LNCAP (cell line): ENCODE measurements around the gene FIBIN.

Experiments used
- TF ChIP-seq, protein P1 (sequence below): fragments of 450-650 bp; IDR thresholded peaks from 2 replicates; pipeline ENCODE4 v1.5.1; 2017; ENCODE audit warnings: mild to moderate bottlenecking

The FIBIN gene

DNA sequence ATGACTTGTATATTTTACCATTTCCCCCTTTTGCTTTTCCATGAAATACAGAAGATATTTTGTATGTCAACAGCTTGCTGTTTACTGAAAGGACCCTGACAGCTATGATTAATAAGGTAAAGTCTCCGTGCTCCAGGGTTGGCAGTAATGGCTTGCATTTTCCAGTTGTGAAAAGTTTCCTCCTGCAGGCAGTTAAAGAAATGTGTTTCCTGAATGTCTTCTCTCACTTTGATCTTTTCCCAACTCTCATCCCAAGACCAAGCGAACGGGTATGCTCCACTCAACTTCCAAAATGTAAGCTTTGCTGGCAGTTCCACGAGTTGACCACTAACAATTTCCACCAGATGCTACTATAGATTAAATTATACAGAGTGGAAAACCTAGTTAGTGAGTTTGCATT, 8.9 kb downstream of the FIBIN start:
- TF ChIP-seq, protein P1, sequence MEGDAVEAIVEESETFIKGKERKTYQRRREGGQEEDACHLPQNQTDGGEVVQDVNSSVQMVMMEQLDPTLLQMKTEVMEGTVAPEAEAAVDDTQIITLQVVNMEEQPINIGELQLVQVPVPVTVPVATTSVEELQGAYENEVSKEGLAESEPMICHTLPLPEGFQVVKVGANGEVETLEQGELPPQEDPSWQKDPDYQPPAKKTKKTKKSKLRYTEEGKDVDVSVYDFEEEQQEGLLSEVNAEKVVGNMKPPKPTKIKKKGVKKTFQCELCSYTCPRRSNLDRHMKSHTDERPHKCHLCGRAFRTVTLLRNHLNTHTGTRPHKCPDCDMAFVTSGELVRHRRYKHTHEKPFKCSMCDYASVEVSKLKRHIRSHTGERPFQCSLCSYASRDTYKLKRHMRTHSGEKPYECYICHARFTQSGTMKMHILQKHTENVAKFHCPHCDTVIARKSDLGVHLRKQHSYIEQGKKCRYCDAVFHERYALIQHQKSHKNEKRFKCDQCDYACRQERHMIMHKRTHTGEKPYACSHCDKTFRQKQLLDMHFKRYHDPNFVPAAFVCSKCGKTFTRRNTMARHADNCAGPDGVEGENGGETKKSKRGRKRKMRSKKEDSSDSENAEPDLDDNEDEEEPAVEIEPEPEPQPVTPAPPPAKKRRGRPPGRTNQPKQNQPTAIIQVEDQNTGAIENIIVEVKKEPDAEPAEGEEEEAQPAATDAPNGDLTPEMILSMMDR = no peak

DNA sequence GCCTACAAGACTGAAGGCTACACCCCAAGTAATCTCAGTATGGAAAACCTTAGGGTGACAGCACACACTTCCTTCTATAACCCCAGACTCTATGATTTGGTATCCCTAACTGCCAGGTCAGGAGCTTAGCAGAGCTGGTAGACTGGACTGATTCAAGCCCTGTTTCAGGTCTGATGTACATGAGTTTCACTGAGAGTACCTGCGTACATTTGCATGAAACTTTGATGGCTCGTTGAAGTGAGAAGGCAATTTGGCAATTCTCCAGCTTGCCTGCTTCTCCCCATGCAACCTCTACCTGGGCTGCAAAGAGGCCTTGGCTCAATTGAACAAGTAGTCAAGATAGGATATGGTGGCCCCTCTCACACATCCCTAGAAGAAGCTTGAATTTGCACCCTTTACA, 10.2 kb downstream of the FIBIN start:
- TF ChIP-seq, protein P1 = no peak

DNA sequence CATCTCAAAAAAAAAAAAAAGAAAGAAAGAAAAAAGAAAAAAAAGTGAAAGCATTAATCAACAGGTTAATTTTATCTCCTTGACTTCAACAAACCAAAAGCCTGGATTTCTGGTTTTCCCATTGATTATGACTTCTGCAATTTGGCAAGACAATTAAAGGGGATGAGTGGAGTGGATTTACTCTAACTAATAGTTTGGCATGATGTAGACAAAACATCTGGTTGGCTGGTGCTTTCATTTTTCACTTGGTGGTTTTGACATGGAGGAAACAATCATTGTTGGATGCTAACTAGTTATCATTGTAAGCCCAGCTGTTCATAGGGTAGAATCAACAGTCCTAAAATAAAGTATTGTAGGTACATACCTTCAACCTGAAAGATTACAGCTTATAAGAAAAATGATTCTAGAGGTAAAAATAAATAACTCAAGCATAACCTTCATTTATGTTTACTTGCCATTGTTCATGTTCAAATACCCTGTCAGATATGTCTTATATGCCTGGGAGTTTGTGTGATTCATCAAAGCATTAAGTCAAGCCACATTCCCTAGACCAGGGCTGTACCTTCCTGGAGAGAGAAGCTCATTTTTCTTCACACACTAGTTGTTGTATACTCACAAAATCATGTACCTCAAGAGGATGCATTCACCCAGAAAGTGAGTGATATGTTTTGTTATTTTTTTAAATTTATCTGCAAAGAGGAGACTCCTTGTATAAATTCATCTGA, 15.1 kb downstream of the FIBIN start:
- TF ChIP-seq, protein P1 = no peak

DNA sequence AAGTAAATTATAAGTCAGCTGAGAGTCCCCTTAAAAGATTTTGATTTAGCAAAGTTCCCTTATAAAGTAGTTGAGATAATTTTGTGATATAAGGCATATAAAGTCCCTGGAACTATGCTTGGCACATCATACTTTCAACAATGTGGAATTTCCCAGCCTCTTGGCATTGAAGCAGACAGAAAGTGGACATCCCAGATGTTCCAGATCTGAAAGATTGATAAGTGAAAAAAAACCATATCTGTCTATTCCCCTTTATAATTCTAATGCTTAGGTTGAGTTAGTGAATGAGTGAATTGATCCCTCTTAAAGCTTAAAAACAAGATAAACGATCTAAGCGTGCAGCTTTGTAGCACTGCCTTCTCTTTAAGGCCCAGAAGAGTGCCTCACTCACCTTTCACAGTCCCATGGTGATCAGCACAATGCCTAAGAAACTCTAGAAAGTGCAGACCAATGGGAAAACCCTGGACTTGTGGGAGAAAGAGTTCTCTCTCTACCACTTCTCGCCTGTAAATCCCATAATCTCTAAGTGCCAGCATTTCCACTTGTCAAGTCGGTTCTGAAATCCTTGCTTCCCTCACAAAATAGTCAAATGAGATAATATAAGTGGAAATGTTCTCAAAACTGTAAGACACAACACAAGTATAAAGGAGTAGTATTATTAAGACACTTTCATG, 17.8 kb downstream of the FIBIN start:
- TF ChIP-seq, protein P1 = no peak

DNA sequence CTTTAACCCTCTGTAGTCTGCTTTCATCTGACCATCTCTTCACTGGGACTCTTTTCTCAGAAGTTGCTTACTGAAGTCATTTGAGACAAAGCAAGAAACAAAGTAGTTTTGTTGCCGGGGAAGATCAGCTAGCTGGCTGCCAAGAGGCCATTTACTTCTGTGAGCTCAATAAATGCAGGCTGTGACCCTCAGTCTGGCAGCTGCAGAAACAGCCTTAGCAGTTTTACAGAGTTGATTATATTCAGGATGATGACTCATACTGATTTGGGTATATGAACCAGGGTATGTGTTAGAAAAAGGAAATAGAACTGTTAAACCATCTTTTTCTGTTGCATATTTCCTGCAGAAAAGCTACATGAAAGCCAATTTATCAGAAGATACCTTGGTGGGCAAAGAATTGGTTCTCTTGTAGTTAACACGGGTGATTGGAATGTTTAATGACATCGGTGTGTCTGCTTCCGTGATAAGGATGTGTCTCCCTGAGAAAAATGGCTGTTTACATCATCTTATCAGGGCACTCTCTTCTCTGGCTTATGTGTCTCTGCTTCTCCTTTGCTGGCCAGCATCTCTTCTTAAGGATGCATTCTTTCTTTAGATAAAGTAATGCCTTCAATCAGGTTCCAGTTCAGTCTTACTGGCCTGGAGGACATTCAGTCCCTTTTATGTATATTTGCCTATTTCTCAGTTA, 18.5 kb downstream of the FIBIN start:
- TF ChIP-seq, protein P1 = no peak

DNA sequence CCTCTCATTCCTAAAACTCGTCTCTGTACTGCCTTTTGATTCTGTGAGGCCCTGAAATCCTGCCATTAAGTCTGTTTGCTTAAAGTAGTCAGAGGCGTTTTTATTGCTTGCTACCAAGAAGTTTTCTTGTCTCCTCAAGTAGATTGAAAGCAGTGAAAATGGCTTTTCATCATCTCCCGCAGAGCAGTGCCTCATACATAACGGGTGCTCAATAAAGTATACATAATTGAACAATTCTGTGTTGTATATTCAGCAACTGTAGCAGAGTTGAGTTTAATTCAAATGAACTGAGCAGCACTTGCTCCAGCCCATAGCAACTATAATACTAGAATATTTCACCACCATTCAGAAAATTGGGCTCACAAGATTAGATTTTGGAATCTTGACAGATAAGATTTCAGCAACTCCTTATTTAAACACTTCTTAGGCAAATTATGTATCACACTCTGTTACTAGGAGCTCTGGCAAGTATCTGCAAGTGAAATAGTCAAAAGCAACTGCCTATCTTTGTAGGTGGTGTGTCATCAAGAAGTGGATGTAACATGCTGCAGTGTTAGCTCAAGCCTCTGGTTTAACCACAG, 20.0 kb downstream of the FIBIN start:
- TF ChIP-seq, protein P1 = no peak

DNA sequence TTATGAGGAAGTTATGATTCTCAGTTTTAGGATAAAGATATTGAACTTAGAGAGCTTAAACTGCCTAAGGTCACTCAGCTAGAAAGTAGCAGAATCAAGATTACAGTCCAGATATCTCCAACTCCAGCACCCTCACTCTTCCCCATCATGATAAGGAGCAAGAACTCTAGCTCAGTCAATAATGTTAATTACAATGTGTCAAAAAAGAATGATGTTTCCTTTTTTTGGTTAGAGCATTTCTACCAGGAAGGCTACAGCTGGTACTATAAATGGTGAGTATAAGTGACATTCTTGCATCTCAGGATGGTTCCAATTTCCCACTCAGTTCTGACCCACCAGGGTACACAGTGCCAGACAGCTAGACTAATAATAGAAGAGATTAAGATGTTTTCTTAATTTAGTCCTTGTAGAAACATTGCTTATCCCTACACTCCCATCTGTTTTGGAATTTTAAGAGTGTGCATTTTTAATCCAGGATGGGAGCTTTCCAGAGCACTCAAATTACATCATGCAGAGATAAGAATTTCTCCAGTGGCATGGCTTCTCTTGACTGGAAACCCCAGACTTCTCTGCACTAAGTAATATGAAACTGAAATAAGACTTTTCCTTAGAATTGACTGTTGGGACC, 25.1 kb downstream of the FIBIN start:
- TF ChIP-seq, protein P1 = no peak
